Adrenal gland (tissue), 12 donors: ENCODE results near the gene SEZ6L2. TPM values are rescaled to one million over a fixed set of nuclear protein-coding genes. Genes with fewer than 3 reads are reported as not detected.
"Not testable (repeated sequence)": the region's sequence is repeated elsewhere in the genome, so short reads cannot be mapped to it uniquely, and the experiment has no call there.

ENCODE experiments used
- DNase-seq, 7 donors: peaks; one replicate each; pipeline ENCODE4 v3.0.0-alpha.2; 2019 to 2020
- H3K27ac ChIP-seq, 5 donors: fragments of 200-600 bp; sonication (generic) in 4 of 5; 1 replicate in 3 of 5; 2 replicates in 2 of 5; pipeline versions ENCODE4 v1.5.1 to v1.8.0; 2016 to 2020; ENCODE audit warnings: mild to moderate bottlenecking in 1 of 5
- H3K27me3 ChIP-seq: fragments of 200-600 bp; 2 replicates; pipeline ENCODE4 v1.8.0; 2021
- H3K36me3 ChIP-seq, 2 donors: fragments of 200-600 bp; replicated peaks in 1 of 2; 1 replicate in 1 of 2; 2 replicates in 1 of 2; pipeline versions ENCODE4 v1.5.1 to v1.8.0; 2018 to 2022
- H3K4me1 ChIP-seq, 2 donors: fragments of 200-600 bp; replicated peaks in 1 of 2; 1 replicate in 1 of 2; 2 replicates in 1 of 2; pipeline versions ENCODE4 v1.5.1 to v1.8.0; 2018 to 2021
- H3K4me3 ChIP-seq, 4 donors: fragments of 200-600 bp; sonication (generic) in 3 of 4; one replicate each; pipeline ENCODE4 v1.5.1; 2016 to 2018
- H3K9me3 ChIP-seq, 3 donors: fragments of 200-600 bp; sonication (generic) in 1 of 3; replicated peaks in 1 of 3; 1 replicate in 2 of 3; 2 replicates in 1 of 3; pipeline versions ENCODE4 v1.5.1 to v1.8.0; 2016 to 2021
- POLR2A ChIP-seq, 2 donors: fragments of 450-650 bp; IDR thresholded peaks; one replicate each; pipeline ENCODE4 v1.6.1; 2017; ENCODE audit warnings: antibody characterized with exemption in 2 of 2, mild to moderate bottlenecking in 2 of 2, moderate library complexity in 1 of 2
- WGBS, 4 donors: extraction: QIAGEN DNeasy Blood & Tissue Kit in 2 of 4; methylation state at CpG; one replicate each; pipeline versions ENCODE4 v1.1.5 to v1.1.7; 2013 to 2017; 5-methylcytosine and 5-hydroxymethylcytosine counted together
- intact Hi-C, 2 donors: fragments of 100-400 bp; cut with DNase I; formaldehyde crosslinking; loops; one replicate each; pipeline versions ENCODE4 v1.14.1 to v1.15.0; 2022 to 2023
- polyA plus RNA-seq, 3 donors: library from polyadenylated mRNA; stranded (reverse); fragments of 200-250 nt in 2 of 3; fragments of 350-450 nt in 1 of 3; fragmentation: Illumina TruSeq in 1 of 3; extraction: RNeasy Lipid Tissue Mini Kit (QIAGEN cat#74804) in 1 of 3; gene quantifications; one replicate each; pipeline ENCODE4 v1.2.3, GENCODE V29; 2013 to 2014
- total RNA-seq, 9 donors: library from RNA; depleted of rRNA in 4 of 9; stranded (reverse); fragments of >200 nt in 4 of 9; fragments of 120-200 nt in 1 of 9; fragmentation: NEBNext Ultra II Directional in 1 of 9; extraction: Animal tissue kit (Norgen Biotek cat#: 25700) in 1 of 9; gene quantifications; one replicate each; pipeline versions ENCODE4 v1.1.0 to v1.2.4, GENCODE V29; 2013 to 2023
- TF ChIP-seq, protein P1 (sequence below), 6 experiments: fragments of 450-650 bp in 4 of 6; fragments of 200-600 bp in 2 of 6; sonication (generic) in 1 of 6; IDR thresholded peaks; 1 replicate in 5 of 6; 2 replicates in 1 of 6; pipeline versions ENCODE4 v1.5.1 to v1.8.0; 2016 to 2021; ENCODE audit warnings: antibody characterized with exemption in 6 of 6, mild to moderate bottlenecking in 2 of 6, moderate library complexity in 1 of 6
- donor health status: healthy with polysubstance abuse.
- donor health status: Bipolar disorder and iron deficiency.
- donor health status: DM: yes; HTN: yes; CAD: no.
- donor health status: DM: no; HTN: no; CAD: no.
- donor health status: DM: no; HTN: no; CAD: no.
- donor health status: DM: yes; HTN: yes; CAD: no.

The SEZ6L2 gene
- total and polyA plus RNA-seq, 12 donors, result 7.5 to 302 (median 36.2) TPM

GRCh38 chr16:29876217-29876593 lies 23.1 kb downstream of the SEZ6L2 start:
- Histone ChIP-seq H3K27ac (no peak overlapping the region), H3K27me3 (no peaks in the 10 kb centered on the region), H3K9me3 (no peaks in the 10 kb centered on the region), H3K4me1 (peaks cover 0 to 3% of the 10 kb centered on the region in 2 donors), H3K4me3 (peak overlapping the region in 1 of 4 donors; percentile 29), H3K36me3 (no peaks in the 10 kb centered on the region)
- intact Hi-C loops, result no loop called here
- no peak for TF ChIP-seq POLR2A (IDR thresholded peaks at IDR 0.05)
- TF ChIP-seq, protein P1, sequence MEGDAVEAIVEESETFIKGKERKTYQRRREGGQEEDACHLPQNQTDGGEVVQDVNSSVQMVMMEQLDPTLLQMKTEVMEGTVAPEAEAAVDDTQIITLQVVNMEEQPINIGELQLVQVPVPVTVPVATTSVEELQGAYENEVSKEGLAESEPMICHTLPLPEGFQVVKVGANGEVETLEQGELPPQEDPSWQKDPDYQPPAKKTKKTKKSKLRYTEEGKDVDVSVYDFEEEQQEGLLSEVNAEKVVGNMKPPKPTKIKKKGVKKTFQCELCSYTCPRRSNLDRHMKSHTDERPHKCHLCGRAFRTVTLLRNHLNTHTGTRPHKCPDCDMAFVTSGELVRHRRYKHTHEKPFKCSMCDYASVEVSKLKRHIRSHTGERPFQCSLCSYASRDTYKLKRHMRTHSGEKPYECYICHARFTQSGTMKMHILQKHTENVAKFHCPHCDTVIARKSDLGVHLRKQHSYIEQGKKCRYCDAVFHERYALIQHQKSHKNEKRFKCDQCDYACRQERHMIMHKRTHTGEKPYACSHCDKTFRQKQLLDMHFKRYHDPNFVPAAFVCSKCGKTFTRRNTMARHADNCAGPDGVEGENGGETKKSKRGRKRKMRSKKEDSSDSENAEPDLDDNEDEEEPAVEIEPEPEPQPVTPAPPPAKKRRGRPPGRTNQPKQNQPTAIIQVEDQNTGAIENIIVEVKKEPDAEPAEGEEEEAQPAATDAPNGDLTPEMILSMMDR (IDR thresholded peaks at IDR 0.05), result no peak
- 40 to 66% (median 49%) methylated on average over 18 of the region's 18 CpGs for WGBS, 4 donors
- DNase-seq, result no peak

DNA sequence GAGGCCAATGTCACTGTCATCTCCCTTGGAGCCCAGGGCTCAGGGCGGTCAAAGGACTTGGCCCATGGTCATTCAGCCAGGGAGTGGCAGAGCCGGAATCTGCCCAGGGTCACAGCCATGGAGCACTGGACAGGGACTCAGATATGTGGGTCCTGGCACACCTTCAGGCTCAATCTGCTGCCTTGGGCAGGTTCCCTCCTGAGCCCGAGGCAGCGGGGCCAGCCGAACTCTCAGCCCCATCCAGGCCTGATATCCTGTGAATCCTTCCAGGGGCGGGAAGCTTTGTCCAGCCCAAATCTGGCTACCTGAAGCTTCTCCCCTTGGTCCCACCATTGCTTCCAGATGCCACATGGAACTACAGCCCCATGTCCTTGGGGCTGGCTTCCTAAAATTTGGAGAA lies 24.1 kb downstream of the SEZ6L2 start:
- no peaks in the 10 kb centered on the region for H3K36me3 ChIP-seq
- H3K9me3 ChIP-seq, result no peaks in the 10 kb centered on the region
- intact Hi-C loops, result no loop called here
- peaks cover 0 to 3% of the 10 kb centered on the region in 2 donors for H3K4me1 ChIP-seq
- no peak for TF ChIP-seq POLR2A (IDR thresholded peaks at IDR 0.05)
- TF ChIP-seq, protein P1 (IDR thresholded peaks at IDR 0.05), result no peak
- no peaks in the 10 kb centered on the region for H3K27me3 ChIP-seq
- H3K27ac ChIP-seq, result no peak overlapping the region
- WGBS, 4 donors, result 84 to 94% (median 89%) methylated on average over 5 to 6 of the region's 6 CpGs
- H3K4me3 ChIP-seq, result no peak overlapping the region
- DNase-seq, result no peak

- intact Hi-C loops, result loop anchor here in 1 of 2 donors (5.0 kb wide), 1 partner anchor 129 kb away; no protein-coding TSS in a partner anchor
- TF ChIP-seq, protein P1 (IDR thresholded peaks at IDR 0.05), result no peak
- no peak for TF ChIP-seq POLR2A (IDR thresholded peaks at IDR 0.05)
- H3K27me3 ChIP-seq, result no peaks in the 10 kb centered on the region
- DNase-seq, result no peak
- H3K36me3 ChIP-seq, result no peaks in the 10 kb centered on the region
- no peaks in the 10 kb centered on the region for H3K9me3 ChIP-seq
- 88 to 95% (median 93%) methylated on average over 3 to 26 of the region's 26 CpGs for WGBS, 4 donors
- no peak overlapping the region for H3K27ac ChIP-seq
- no peak overlapping the region for H3K4me3 ChIP-seq
- H3K4me1 ChIP-seq, result peaks cover 0 to 3% of the 10 kb centered on the region in 2 donors
Observed at GRCh38 chr16:29873319-29873718, 26.0 kb downstream of the SEZ6L2 start.

- intact Hi-C loops, result loop anchor here in 1 of 2 donors (5.0 kb wide), 1 partner anchor 130 kb away; no protein-coding TSS in a partner anchor
Observed at GRCh38 chr16:29871822-29872546, 27.4 kb downstream of the SEZ6L2 start.

GRCh38 chr16:29869067-29869466 lies 30.3 kb downstream of the SEZ6L2 start:
- H3K9me3 ChIP-seq, H3K4me1 ChIP-seq, DNase-seq, H3K27me3 ChIP-seq, intact Hi-C loops, H3K4me3 ChIP-seq, H3K36me3 ChIP-seq, H3K27ac ChIP-seq: not testable (repeated sequence)
- WGBS, 4 donors, result 82 to 90% (median 86%) methylated on average over 6 to 8 of the region's 8 CpGs

More at GRCh38 chr16:29871822-29872546, 27.4 kb downstream of the SEZ6L2 start:
- DNase-seq, result no peak
- 88 to 95% (median 95%) methylated on average over 10 to 16 of the region's 16 CpGs for WGBS, 4 donors
- H3K36me3 ChIP-seq, result no peaks in the 10 kb centered on the region
- no peak overlapping the region for H3K27ac ChIP-seq
- peaks cover 0 to 3% of the 10 kb centered on the region in 2 donors for H3K4me1 ChIP-seq
- no peak overlapping the region for H3K4me3 ChIP-seq
- TF ChIP-seq POLR2A (IDR thresholded peaks at IDR 0.05), result no peak
- TF ChIP-seq, protein P1 (IDR thresholded peaks at IDR 0.05), result no peak
- H3K27me3 ChIP-seq, result no peaks in the 10 kb centered on the region
- H3K9me3 ChIP-seq, result no peaks in the 10 kb centered on the region
